Kasumi-1 (cell line): ENCODE measurements around the gene EML1.
A peak's percentile ranks its signal among the peaks of the same experiment; 100 is the strongest.

Experiments used
- DNase-seq, 2 experiments: peaks; one replicate each; lab custom pipeline; 2025; lab: John Stamatoyannopoulos, UW

Gene EML1, protein sequence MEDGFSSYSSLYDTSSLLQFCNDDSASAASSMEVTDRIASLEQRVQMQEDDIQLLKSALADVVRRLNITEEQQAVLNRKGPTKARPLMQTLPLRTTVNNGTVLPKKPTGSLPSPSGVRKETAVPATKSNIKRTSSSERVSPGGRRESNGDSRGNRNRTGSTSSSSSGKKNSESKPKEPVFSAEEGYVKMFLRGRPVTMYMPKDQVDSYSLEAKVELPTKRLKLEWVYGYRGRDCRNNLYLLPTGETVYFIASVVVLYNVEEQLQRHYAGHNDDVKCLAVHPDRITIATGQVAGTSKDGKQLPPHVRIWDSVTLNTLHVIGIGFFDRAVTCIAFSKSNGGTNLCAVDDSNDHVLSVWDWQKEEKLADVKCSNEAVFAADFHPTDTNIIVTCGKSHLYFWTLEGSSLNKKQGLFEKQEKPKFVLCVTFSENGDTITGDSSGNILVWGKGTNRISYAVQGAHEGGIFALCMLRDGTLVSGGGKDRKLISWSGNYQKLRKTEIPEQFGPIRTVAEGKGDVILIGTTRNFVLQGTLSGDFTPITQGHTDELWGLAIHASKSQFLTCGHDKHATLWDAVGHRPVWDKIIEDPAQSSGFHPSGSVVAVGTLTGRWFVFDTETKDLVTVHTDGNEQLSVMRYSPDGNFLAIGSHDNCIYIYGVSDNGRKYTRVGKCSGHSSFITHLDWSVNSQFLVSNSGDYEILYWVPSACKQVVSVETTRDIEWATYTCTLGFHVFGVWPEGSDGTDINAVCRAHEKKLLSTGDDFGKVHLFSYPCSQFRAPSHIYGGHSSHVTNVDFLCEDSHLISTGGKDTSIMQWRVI

DNA sequence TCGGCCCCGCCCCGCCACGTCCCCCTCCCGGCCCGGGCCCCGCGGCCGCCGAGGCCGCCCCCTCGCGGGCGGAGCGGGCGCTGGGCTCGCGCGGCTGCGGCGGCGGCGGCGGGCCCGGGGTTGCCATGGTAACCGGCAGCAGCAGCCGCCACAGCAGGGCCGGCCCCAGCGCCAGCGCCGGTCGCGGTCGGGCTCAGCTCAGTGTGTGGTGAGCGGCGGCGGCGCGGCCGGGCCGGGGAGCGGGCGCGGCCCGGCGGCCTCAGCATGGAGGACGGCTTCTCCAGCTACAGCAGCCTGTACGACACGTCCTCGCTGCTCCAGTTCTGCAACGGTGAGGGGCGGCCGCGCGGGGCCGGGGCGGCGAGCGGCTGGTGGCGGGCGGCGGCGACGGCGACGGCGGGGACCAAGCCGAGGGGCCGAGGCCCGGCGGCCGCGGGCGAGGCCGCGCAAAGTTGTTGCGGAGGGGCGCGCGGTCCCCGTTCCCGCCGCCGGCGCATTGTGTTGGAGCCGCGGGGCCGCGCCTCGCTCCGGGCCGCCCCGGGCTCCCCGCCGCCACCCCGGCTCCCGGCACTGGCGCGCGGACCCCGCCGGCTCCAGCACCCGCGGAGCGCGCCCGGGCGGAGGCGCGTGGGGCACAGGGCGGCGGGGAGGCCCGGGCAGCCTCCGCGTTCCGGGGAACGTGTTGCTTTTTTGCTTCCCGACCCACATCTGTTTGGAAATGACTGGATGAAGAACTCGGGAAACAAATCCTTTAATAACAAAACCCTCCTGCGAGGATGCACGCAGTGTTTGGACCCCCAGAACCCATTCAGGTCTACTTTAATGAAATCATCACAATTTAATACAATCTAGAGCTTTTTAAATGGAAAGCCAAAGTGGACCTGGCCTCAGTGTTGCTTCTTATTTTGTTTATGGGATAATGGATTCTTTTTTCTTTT lies at the start of gene EML1:
Gene EML1, plus strand, starts transcription at position 201 of the 938 bp plus-strand sequence. Its CDS starts 64 bp downstream, at position 265.
- DNase-seq: peak in 1 of 2 experiments; percentile 6

DNA sequence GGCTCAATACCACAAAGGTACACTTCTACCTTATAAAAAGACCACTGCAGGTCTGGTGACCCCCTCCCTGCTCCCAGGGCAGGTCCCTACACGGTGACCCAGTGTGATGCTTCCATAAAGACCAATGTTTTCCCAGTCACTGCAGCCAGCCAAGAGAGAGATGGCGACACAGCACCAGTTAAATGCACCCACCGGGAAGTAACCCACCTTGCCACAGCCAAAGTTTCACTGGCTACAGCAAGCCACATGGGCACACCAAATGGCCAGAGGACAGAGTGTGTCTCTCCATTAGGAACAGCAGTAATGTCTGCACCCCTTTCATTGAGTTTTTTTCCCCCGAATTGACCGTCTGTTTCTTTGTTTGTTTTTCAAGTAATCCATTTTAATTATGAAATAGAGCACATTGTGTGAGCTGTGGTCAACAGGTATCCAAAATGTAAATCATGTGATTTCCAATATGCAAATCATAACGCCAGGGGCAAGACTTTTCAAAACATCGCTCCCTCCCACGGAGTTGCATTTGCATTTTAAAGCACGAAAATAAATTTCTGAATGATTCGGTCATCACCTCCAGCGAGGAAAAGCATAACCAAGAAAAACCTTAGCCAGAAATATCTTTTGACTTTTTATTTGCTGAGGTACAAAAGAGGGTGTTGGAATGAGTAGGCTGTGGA lies 48.9 kb upstream of the EML1 start:
- DNase-seq: no peak

DNA sequence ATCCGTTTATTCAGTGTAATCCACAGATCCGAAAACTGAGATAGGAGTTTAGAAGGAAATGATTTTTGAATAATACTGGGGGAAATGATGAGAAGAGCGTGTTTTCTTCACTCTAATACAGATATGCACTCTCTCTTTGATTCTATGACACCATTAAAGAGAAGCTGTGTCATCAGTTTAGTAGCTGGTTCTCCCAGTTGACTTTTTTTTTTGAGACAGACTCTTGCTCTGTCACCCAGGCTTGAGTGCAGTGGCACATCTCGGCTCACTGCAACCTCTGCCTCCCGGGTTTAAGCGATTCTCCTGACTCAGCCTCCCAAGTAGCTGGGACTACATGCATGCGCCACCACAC lies 48.4 kb upstream of the EML1 start:
- DNase-seq: no peak

DNA sequence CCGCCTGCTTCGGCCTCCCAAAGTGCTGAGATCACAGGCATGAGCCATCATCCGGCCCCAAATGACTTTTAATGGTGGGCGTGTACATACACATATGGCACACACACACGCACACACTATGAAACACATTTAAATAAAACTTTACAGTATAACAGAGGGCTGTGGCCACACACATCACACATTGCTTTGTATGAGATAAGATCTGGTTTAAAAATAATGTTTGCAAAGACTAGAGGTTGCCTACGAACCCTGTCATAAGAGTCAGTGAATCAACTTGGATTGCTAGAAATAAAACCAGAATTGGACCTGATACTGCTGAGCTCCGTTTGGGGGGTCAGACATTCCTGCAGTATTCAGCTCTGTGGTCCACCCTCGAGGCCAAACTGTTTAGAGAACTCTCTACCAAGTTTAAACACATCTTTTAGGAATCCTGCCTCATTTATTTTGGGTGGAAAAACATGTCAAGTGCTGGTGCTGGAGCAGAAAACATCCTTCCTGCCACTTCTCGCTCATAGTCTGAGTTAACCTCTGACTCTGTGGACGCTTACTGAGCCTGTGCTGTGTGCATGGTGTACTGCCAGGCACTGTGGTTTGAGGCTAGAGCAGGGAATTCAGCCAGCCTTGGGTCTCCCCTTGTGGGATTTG lies 47.8 kb upstream of the EML1 start:
- no peak for DNase-seq

DNA sequence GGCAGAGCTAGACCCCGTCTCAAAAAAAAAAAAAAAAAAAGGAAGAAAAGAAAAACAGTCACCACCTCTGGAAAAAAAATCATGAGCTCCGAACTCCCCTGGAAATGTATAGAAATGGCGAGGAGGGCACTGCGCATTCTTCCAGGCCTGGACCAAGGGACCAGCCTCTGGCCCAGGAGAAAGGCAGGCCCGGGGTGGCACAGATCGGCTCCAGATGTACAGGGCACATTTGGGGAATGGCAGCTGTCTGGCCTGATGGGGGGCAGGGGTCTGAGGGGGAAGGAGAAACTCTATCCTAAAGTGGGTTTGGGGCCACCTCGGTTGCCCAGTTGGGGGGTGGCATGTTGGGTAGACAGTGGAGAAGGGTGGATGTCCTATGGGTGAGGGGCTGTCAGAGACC lies 46.0 kb upstream of the EML1 start:
- DNase-seq: no peak

DNA sequence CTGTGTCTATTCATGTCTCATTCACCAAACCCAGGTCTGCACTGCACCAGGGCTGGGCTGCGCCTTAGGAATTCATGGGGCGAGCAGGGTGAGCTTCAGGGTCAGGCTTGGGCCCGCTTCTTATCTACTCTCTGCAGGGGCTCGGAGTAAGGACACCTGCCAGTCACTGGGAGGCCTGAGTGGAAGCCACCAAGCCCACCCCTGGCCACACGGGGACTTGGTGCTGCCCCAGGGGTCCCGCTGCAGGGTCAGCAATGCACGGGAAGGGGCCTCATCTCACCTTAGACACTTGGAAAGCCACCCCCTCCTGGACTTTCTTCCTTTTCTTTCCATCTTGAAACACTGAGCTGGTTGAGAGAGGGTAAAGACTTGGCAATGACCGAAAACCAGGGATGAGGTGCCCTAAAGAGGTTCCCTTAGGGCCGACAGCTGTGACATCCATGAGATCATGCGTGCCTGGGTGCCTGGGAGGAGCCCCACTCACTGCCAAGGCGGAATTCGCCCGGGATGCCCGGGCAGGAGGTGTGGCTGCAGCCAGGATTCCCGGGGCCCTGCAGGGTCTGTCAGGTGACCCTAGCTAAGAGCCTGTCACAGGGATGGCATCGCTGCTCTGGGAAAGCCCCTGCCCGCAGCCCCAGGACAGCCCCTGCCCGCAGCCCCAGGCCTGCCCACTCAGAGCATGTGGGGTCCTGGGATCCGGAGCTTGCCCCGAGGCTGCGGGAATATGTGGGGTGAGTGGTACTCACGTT lies 45.5 kb upstream of the EML1 start:
- no peak for DNase-seq

DNA sequence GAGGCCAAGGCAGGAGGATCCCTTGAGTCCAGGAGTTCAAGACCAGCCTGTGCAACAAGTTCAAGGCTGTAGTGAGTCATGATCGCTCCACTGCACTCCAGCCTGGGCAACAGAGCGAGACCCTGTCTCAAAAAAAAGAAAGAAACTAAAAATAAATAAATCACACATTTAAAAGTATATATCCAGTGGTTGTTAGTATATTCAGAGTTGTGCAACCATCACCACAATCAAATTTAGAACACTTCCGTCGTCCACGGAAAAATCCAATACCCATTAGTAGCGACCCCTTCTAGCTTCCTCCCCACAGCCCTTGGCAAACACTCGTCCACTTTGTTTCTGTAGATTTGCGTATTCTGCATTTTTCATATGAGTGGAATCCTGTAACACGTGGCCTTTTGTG lies 44.7 kb upstream of the EML1 start:
- no peak for DNase-seq

DNA sequence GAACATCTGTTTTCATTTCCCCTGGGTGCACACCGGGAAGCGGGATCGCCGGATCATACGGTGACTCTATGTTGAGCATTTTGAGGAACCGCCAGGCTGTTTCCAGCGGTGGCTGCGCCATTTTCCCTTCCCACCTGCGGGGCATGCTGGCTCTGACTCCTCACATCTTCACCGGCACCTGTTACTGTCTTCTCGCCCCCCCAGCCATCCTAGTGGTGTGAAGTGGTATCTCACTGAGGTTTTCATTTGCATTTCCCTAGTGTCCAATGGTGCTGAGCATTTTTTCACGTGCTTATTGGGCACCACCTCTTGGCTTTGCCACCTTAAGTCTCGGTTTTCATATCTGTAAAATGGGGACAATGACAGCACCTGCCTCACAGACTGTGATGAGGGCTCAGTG lies 44.1 kb upstream of the EML1 start:
- DNase-seq: peak in 1 of 2 experiments; percentile 21

DNA sequence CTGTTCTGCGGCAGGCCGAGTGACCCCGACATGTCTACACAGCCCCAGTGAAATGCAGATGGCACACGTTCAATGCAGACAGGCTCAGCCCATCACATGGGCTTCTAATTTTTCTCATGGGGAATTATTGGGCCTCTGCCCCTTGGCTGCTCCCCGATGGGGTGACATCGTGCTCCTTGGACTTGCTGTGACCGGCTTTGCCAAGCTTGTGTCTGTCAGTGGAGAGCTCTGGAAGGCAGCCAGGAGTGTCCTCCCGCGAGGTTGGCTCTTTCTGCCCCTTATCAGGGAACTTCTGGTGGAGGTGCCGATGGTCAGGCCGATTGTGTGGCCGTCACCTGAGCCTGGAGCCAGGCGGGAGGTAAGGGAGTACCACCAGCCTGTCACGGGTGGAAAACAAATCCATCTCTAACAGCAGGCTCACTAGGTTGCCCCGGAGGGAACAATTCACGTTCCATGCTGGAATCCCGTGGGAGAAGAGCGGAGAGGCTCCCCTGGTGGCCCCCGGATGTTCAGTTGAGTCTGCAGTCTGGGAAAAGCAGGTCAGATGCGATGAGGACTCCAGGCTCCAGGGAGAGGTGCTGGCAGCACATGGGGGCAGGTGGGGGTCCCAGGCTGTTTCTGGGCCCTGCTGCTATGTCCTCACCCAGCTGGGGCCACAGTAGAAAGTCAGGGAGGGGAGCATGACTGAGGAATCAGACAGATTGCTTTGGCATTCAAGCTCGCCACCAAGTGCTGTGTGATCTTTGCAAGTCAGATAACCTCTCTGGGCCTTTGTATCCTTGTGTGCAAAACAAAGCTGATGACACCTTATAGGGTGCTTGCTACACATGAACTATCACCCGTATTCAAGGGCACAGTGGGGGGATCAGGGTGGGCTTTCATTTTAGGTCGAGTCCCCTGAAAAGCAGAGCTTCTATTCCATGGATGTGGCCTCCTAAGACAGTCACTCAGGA lies 43.2 kb upstream of the EML1 start:
- no peak for DNase-seq

DNA sequence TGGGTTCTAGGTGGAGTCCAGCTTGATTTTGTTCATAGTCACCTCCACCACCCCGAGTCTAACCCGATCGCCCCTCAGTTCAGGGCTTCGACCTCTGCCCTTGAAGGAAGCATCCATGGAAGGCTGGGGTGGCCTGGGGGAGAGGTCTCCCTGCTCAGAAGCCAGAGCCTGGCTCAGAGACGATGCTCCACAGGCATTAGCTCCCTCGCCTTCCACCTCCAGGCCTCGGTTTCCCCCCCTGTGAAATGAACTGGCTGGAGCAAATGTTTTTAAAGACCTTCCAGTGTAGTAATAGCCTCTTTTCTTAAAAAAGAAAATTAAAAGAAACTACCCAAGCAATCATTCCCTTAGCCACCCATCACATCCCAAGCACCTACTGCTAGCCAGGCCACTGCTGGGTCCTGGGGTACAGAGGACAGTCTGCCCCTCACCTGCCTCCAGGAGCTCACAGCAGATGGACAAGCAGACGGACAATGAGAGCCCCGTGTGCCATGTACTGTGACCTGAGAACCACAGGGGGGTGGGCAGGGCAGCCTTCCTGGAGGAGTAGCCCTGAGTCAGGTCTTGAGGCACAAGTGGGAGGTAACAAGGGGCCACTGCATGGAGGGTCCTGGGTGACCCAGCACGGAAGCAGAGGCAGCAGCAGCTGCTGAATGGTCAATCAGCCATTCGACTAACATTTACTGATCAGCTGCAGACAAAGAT lies 42.3 kb upstream of the EML1 start:
- no peak for DNase-seq

DNA sequence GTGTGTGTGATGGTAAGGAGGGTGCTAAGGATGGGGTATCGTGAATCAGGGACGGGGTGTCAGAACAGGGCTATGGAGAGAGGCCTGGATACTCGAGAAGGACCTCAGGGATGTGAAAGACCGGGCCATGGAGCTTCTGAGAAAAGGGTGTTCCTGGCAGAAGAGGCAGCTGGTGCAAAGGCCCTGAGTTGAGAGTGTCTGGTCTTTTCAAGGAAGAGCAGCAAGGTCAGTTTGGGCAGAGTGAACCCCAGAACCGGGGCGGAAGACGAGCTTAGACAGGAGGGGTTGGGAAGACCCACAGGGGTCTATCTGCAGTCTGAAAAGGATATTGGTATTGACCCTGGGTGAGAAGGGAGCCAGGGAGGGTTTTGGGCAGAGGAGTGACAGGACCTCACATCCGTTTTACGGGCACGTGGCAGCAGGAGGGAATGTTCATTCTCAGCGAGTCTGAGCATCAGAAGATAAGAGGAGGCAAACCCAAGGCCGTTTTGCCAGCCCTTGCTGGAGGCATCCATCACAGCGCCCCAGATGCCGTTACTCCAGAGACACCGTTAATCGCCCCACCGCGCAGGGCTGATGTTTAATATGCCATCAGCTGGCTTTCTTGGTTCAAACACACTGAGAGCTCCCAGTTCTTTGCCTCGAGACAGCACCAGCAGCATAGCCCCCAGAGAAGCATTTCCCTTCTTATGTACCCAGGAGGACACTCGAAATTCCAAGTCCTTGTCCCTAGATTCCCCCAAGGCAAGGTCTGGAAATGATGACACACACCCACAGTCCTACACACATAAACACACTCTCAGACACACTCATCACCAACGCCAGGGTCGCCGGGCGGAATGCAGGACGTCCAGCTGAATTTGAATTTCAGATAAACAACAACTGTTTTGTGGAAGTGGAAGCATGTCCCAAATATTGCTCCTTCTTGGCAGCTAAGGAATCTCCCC lies 41.4 kb upstream of the EML1 start:
- DNase-seq: no peak

DNA sequence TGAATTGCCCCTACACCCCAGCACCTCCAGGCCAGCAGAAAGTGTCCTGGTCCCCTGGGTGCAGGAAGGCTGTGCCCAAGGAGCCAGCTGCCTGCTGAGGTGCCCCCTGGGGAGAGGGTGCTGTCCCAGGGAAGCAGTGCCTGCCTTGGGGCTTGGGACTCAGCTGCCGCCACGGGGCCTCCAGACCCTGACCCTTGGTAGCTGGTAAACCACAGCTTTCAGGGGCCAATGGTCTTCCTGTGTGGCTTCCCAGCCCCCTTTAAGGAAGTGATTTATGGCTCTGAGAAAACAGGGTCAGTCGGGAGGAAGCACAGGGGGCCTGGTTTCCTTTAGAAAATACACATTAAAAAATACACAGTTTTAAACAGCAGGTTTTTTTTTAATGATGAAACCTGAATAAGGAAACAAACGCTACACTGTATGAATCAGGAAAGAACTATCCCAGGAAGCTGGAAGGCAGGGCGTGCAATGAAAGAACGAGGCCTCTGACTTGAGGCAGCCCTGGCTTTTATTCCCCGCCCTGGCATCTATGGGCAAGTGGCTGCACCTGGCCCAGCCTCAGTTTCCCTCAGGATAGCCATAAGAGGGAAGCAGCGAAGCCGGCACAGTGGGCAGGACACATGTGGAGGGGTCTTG lies 40.6 kb upstream of the EML1 start:
- peak; percentile 27 to 40 for DNase-seq

DNA sequence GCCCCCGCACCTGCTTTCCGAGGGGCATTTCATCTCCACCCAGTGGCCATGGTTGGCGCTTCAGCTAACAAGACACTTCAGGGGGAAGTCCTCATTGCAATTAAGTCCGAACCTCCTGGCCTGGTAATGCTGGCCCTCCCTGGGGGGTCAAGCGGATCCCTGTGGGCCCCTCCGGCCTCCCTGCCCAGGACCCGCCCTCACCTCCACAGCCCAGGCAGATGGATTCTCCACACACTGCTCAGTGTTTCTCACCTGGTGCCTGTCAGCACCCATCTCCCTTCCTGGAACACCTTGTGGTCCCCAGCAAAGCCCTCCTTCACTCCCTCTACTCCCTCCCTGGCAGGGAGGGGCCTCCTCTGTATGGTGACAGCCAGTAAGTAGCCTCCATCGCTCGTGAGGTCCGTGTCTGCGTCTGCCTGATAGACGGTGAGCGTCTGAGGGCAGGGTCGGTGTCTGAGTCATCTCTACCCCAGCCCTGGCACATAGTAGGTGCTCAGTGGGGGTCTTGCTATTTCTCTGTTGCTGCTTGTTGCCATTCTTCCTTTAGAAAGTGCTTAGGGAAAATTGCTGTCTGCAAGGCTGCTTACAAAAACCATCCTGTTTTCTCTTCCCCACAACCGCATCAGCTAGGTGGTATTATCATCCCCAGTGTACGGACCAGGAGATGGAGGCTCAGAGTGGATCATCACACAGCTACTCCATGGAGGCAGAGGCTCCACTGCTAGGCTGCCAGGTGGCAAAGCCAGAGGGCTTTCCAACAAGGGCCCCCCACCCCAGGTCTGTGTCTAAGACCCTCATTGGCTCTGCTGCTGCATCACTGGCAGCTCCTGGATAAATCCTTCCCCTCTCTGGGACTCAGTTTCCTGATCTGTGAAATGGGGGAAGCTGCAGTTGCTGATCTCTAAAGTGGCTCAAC lies 39.7 kb upstream of the EML1 start:
- DNase-seq: no peak

DNA sequence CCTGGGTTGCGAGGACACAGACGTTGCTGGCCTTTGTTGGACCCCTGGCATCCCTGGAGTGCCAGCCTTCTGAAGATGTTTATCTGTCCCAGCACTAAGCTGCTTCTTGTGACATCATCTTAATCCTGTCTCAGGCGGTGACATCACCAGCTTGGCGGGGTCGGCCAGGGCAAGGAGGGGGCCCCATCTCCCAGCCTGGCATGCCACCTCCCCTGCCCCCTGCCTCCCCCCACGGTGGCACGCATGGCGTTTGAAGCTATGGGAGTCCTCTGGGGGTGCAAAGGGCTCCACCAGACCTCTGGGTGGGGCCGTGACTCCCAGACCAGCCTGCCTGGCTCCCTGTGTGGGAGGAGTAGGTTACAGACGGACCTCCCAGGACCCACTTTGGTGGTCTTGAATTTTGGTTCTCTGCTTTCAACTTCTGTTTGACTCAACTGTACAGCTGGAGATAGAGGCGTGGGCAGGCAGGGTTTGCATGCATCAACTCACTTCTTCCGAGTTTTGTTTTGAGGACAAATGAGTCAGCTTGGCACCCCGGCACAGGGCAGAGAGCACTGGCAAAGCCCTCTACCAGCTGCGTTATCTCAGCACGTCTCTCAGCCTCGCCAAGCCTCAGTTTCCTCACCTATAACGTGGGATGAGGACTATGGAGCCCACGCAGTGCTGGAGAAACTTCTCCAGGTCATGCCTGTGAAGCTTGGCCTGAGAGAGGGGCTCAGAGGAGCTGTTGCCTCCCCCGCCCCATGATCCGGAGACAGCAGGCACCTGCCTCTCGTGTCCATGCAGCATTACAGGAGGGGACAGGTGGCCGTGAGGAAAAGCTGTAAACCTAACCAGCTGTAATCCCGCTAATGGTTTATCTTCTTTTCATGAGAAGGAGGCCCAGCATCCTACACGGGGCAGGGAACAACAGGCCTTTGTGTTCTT lies 38.8 kb upstream of the EML1 start:
- DNase-seq: no peak

DNA sequence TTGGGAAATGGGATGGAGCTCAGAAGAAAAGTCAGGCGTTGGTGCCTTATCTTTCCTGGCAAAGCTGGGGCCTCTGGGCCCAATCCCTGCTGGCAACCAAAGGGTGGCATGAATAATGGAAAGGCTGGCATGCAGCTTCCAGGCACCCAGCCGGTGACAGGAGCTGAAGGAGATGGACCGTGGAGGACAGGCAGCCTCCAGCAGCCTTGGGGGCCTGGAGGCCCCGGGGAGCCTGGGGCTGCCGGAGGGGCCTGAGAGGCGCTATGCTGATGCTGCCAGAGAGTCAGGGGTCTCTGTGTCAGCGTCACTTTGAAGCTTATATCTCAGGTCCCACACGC lies 38.2 kb upstream of the EML1 start:
- no peak for DNase-seq
